Mammary epithelial cell (primary cell): ENCODE data around the gene ASB2.

Experiments
- EZH2 ChIP-seq: IDR thresholded peaks from 2 replicates; pipeline ENCODE4 v1.6.1; 2012; ENCODE audit warnings: low read length, inconsistent platforms, borderline replicate concordance
- TF ChIP-seq, protein P1 (sequence below), 2 donors: IDR thresholded peaks in 1 of 2; conservative IDR thresholded peaks in 1 of 2; 2 replicates each; pipeline ENCODE4 v1.5.1; 2011 to 2012; ENCODE audit warnings: inconsistent platforms in 2 of 2, low read length in 2 of 2, mild to moderate bottlenecking in 2 of 2, control low read depth in 1 of 2, low read depth in 1 of 2; ENCODE audit not compliant: insufficient read depth in 1 of 2; ENCODE audit errors: extremely low read depth in 1 of 2

- TF ChIP-seq, protein P1, sequence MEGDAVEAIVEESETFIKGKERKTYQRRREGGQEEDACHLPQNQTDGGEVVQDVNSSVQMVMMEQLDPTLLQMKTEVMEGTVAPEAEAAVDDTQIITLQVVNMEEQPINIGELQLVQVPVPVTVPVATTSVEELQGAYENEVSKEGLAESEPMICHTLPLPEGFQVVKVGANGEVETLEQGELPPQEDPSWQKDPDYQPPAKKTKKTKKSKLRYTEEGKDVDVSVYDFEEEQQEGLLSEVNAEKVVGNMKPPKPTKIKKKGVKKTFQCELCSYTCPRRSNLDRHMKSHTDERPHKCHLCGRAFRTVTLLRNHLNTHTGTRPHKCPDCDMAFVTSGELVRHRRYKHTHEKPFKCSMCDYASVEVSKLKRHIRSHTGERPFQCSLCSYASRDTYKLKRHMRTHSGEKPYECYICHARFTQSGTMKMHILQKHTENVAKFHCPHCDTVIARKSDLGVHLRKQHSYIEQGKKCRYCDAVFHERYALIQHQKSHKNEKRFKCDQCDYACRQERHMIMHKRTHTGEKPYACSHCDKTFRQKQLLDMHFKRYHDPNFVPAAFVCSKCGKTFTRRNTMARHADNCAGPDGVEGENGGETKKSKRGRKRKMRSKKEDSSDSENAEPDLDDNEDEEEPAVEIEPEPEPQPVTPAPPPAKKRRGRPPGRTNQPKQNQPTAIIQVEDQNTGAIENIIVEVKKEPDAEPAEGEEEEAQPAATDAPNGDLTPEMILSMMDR (conservative IDR thresholded peaks at IDR 0.05 in 1 of 2, IDR thresholded peaks at IDR 0.05 in 1 of 2; ENCODE audit: extremely low read depth in 1 of 2, insufficient read depth in 1 of 2, low read depth in 1 of 2, low read length in 2 of 2) = peak; percentile 36 to 53
- TF ChIP-seq EZH2 = no peak
These were observed 72.8 kb downstream of the ASB2 start for GRCh38 chr14:93903342-93904184.
